ENCODE results near the gene SALL2. TPM values are rescaled to one million over a fixed set of nuclear protein-coding genes. Genes with fewer than 3 reads are reported as not detected.

The SALL2 gene
- polyA plus RNA-seq, 1 of the 3 experiments (the other 2 are of a cell fraction) = 9.1 TPM

Other genes with a start within 250 kb of the SALL2 start
- not detected in 2 replicates for gene RPGRIP1, start 246.3 kb downstream of the SALL2 start, polyA plus RNA-seq (2012; rRNA removed)
- 53.7 and 65.6 TPM in 2 replicates for gene SUPT16H, start 142.3 kb downstream of the SALL2 start, polyA plus RNA-seq (2012; rRNA removed)
- gene CHD8, start 70.2 kb downstream of the SALL2 start, polyA plus RNA-seq (2012; rRNA removed) = 20.1 and 25.3 TPM in 2 replicates
- gene RAB2B, start 49.4 kb downstream of the SALL2 start, polyA plus RNA-seq (2012; rRNA removed) = 24.4 and 41.2 TPM in 2 replicates
- gene TOX4, start 49.2 kb downstream of the SALL2 start, polyA plus RNA-seq (2012; rRNA removed) = 52.3 and 69.3 TPM in 2 replicates
- gene METTL3, start 15.0 kb downstream of the SALL2 start, polyA plus RNA-seq (2012; rRNA removed) = 118 and 198 TPM in 2 replicates
- gene OR10G3, start 53.7 kb upstream of the SALL2 start, polyA plus RNA-seq (2012; rRNA removed) = not detected in 2 replicates
- not detected in 2 replicates for gene OR10G2, start 108.6 kb upstream of the SALL2 start, polyA plus RNA-seq (2012; rRNA removed)
- not detected in 2 replicates for gene OR4E2, start 127.5 kb upstream of the SALL2 start, polyA plus RNA-seq (2012; rRNA removed)
- not detected in 2 replicates for gene OR4E1, start 147.5 kb upstream of the SALL2 start, polyA plus RNA-seq (2012; rRNA removed)

Measured in SK-N-SH (cell line).